Measurements from ENCODE around the gene FYN. TPM values are rescaled to one million over a fixed set of nuclear protein-coding genes. Genes with fewer than 3 reads are reported as not detected.

FYN gene
- total and polyA plus RNA-seq, 2 of the 13 experiments (the other 11 are each of a cell fraction or from before 2014, with no cell fraction given) = 15.5 to 24.6 TPM

- H3K27me3 ChIP-seq (ENCODE audit: control insufficient read depth in 1 of 2, insufficient read depth in 2 of 2, low read length in 2 of 2) = no peaks in the 10 kb centered on the region
- H3K36me3 ChIP-seq (replicated peaks in 1 of 2; ENCODE audit: control insufficient read depth in 1 of 2, insufficient read depth in 2 of 2, low read length in 2 of 2) = no peaks in the 10 kb centered on the region
- FAIRE-seq (no peak), DNase-seq (ENCODE audit: low spot score) (no peak), ATAC-seq (no peak)
- in situ Hi-C loops (cut with HindIII; ENCODE audit: extremely low pct_ligation_motif_present, low pct_unique_long_range_greater_than_20kb) = loop anchor here (5.0 to 25.0 kb wide), 2 partner anchors 288 to 453 kb away; no protein-coding TSS in a partner anchor
- BruUV-seq (replicated peaks) = no TSS peak
- H3K9me3 ChIP-seq (ENCODE audit: low read length) = no peaks in the 10 kb centered on the region
- no peak overlapping the region for H2AFZ ChIP-seq (ENCODE audit: low read length)
- no peak overlapping the region for H3K9ac ChIP-seq (ENCODE audit: insufficient read depth, low read depth, low read length)
- WGBS (ENCODE audit: low lambda C conversion rate) = 40% methylated on average over 3 of the region's 3 CpGs
- no peaks in the 10 kb centered on the region for H4K20me1 ChIP-seq (ENCODE audit: insufficient read depth, low read length)
- no peaks in the 10 kb centered on the region for H3K4me1 ChIP-seq (ENCODE audit: insufficient read depth, low read length)
- H3K4me2 ChIP-seq (ENCODE audit: low read depth, low read length) = no peak overlapping the region
- intact Hi-C loops (cut with micrococcal nuclease; ENCODE audit: unreplicated experiment) = no loop called here
- no peak overlapping the region for H3K27ac ChIP-seq (ENCODE audit: extremely low read length, insufficient read depth, low read length)
- CTCF ChIA-PET (ENCODE audit: low intra/inter-chr PET ratio, low total read pairs) = interaction anchor here (0.9 to 2.8 kb wide), 6 partner anchors 288 to 454 kb away, joined by 3 to 42 read pairs (median 15); no protein-coding TSS in a partner anchor
- no peak overlapping the region for H3K4me3 ChIP-seq (replicated peaks in 1 of 3; ENCODE audit: insufficient read depth in 1 of 3, low read depth in 2 of 3, low read length in 3 of 3)
- POLR2A ChIA-PET = no interaction called here
- no peaks in the 10 kb centered on the region for H3K79me2 ChIP-seq (ENCODE audit: insufficient read depth, low read length)
- TF ChIP-seq THYN1 (CRISPR knock-in tag; IDR thresholded peaks at IDR 0.05; ENCODE audit: borderline replicate concordance, low read depth) = no peak
- TF ChIP-seq, protein P1, sequence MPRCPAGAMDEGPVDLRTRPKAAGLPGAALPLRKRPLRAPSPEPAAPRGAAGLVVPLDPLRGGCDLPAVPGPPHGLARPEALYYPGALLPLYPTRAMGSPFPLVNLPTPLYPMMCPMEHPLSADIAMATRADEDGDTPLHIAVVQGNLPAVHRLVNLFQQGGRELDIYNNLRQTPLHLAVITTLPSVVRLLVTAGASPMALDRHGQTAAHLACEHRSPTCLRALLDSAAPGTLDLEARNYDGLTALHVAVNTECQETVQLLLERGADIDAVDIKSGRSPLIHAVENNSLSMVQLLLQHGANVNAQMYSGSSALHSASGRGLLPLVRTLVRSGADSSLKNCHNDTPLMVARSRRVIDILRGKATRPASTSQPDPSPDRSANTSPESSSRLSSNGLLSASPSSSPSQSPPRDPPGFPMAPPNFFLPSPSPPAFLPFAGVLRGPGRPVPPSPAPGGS (CRISPR knock-in tag; IDR thresholded peaks at IDR 0.05) = no peak
- TF ChIP-seq NCOA2 (CRISPR knock-in tag; IDR thresholded peaks at IDR 0.05) = no peak
- TF ChIP-seq CENPBD1 (CRISPR knock-in tag; IDR thresholded peaks at IDR 0.05; ENCODE audit: borderline replicate concordance, low read depth) = no peak
- TF ChIP-seq KLF9 (CRISPR knock-in tag; IDR thresholded peaks at IDR 0.05; ENCODE audit: low read depth) = no peak
- no peak for TF ChIP-seq NFE2 (CRISPR knock-in tag; IDR thresholded peaks at IDR 0.05)
- no peak for TF ChIP-seq RAD51 (IDR thresholded peaks at IDR 0.05; ENCODE audit: borderline replicate concordance)
- TF ChIP-seq HCFC1 (IDR thresholded peaks at IDR 0.05; ENCODE audit: low read depth, low read length) = no peak
- TF ChIP-seq PHF20 (CRISPR knock-in tag; IDR thresholded peaks at IDR 0.05) = no peak
- TF ChIP-seq ZNF451 (CRISPR knock-in tag; IDR thresholded peaks at IDR 0.05) = no peak
- TF ChIP-seq, protein P2, sequence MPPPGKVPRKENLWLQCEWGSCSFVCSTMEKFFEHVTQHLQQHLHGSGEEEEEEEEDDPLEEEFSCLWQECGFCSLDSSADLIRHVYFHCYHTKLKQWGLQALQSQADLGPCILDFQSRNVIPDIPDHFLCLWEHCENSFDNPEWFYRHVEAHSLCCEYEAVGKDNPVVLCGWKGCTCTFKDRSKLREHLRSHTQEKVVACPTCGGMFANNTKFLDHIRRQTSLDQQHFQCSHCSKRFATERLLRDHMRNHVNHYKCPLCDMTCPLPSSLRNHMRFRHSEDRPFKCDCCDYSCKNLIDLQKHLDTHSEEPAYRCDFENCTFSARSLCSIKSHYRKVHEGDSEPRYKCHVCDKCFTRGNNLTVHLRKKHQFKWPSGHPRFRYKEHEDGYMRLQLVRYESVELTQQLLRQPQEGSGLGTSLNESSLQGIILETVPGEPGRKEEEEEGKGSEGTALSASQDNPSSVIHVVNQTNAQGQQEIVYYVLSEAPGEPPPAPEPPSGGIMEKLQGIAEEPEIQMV (CRISPR knock-in tag; IDR thresholded peaks at IDR 0.05; ENCODE audit: low read depth) = no peak
- no peak for TF ChIP-seq ZNF609 (CRISPR knock-in tag; IDR thresholded peaks at IDR 0.05; ENCODE audit: borderline replicate concordance)
- no peak for TF ChIP-seq PRDM10 (CRISPR knock-in tag; IDR thresholded peaks at IDR 0.05; ENCODE audit: low read depth)
Measured at GRCh38 chr6:111709201-111709600, 164.1 kb downstream of the FYN start.

All from HepG2 (cell line).